Stimulated activated CD4-positive, alpha-beta T cell treated with anti-CD3 and anti-CD28 coated beads, TNF-alpha, amount 100 ng/mL, for 48 hours (primary cell): ENCODE data around the gene TXNL4A.
"Not testable (repeated sequence)": the region's sequence is repeated elsewhere in the genome, so short reads cannot be mapped to it uniquely, and the experiment has no call there.

ENCODE experiments used
- DNase-seq, 3 donors: peaks; one replicate each; pipeline ENCODE4 v3.0.0-alpha.2; 2020; ENCODE audit warnings: low read depth in 3 of 3

Gene TXNL4A

DNA sequence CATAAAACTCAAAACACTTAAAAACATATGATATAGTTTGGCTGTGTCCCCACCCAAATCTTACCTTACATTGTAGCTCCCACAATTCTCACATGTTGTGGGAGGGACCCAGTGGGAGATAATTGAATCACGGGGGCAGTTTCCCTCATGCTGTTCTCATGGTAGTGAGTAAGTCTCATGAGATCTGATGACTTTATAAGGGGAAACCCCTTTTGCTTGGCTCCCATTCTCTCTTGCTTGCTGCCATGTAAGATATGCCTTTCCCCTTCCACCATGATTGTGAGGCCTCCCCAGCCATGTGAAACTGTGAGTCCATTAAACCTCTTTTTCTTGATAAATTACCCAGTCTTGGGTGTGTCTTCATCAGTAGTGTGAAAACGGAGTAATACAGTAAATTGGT, 11.3 kb upstream of the TXNL4A start:
- DNase-seq, result not testable (repeated sequence)

DNA sequence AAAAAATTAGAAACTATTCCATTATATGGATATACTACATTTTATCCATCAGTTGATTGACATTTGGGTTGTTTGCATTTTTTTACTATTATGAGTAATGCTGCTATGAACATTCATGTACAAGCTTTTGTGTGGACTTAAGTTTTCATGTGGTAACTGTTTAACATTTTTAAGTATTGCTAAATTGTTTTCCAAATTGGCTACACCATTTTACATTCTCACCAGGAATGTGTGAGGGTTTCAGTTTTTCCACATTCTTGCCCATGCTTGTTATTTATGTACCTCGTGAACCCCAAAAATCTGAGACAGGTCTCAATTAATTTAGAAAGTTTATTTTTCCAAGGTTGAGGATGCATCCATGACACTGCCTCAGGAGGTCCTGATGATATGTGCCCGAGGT, 3.1 kb upstream of the TXNL4A start:
- no peak for DNase-seq

DNA sequence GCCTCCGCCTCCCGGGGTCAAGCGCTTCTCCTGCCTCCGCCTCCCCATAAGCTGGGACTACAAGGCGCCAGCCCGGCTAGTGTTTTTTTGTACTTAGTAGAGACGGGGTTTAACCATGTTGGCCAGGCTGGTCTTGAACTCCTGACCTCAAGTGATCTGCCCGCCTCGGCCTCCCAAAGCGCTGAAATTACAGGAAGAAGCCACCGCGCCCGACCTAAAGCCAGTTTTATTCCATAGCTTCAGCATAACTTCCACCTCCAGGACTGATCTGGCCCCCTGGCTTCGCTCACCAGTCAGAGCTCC, 783 bp upstream of the TXNL4A start:
- DNase-seq, result no peak

DNA sequence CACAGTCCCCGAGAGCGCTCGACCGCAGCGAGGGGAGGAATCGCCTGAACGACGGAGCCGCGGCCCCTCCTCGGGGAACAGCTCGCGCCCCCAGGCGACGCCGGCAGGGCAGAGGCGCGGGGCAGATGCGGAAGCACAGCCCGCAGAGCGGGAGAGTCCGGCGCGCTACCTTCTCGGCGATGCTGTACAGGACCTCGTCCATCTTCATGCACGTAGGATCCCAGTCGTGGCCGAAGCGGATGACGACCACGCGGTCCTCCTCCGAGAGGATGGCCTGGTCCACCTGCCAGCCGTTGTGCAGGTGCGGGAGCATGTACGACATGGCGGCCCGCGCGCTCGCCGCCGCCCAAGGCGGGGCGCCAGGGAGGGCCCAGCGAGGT, 302 bp downstream of the TXNL4A start:
- DNase-seq, result peak; percentile 24 to 49 (median 36)

DNA sequence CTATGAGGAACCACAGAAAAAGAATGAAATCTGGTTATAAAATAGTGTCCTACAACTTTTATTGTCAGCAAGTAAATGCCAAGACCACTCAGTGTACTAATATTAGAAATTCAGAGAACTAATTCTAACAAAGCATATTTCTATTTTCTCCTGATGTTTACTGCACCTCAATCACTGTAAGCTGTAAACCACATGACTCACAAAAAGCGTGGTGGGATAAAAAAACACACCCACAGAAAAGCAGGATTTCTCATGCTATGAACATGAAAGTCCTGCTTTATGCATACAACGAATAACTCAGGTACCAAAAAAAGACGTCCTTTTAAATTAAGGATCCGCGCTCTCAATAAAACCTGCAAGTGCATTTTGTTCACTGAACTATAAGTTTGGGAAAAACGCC, 797 bp downstream of the TXNL4A start:
- no peak for DNase-seq

DNA sequence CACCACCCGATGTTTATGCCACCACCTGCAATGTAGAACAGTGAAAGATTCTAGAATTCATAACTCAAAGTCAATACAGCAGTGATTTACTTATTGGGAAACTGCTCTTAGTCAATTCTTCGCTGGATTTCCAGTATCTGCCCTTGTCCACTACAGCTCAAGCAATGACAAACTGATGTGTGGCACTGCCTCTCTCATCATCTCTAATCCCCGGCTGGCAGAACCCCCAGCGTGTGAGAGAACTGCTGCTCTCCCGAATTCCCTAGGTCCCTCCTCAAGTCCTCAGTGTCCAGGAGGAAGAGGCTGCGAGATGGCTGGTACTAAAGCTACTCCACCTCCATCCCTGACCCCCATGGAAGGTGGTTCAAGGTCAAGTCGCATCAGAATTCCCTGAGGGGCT, 1.6 kb downstream of the TXNL4A start:
- DNase-seq, result no peak

DNA sequence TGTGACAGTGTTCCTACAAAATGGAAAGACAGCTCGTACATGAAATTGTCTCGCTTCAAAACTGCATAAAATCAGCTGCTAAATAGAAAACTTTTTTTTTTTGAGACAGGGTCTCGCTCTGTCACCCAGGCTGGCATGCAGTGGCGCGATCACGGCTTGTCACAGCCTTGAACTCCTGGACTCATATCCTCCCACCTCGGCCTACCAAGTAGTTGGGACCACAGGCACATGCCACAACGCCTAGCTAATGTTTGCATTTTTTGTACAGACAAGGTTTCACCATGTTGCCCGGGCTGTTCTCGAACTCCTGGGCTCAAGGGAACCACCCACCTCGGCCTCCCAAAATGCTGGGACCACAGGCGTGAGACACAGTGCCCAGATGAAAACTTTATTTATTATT, 3.2 kb downstream of the TXNL4A start:
- no peak for DNase-seq

DNA sequence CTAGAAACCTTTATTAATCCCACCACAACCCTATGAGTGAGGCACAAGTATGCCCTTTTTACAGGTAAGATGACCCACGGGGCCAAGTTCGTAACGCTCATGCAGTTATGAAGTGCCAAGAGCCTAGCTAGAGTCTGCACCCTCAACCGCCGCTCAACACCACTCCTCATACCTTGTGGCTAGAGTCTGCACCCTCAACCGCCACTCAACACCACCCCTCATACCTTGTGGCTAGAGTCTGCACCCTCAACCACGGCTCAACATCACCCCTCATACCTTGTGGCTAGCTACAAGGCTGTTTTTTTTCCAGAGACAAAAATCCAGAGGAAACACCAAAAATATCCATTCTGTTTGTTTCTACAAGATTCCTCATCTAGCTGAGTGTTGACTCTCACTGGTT, 4.6 kb downstream of the TXNL4A start:
- DNase-seq, result no peak

DNA sequence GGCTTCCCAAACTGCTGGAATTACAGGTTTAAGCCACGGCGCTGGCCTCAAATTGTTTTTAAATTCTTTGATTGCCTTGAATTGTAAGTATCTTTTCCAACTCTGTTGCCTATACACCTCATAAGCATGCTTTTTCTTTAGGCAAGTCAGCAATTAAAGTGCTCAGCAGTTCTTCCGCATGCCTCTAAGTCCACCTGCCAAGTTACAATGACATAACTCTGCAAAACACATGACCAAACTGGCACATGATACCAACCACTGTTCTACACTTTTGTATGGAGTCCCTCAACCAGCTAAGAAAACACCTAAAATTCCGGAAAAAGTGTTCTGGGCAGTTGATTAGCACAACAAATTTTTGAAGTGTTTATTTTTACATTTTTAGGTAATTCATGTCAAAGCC, 5.1 kb downstream of the TXNL4A start:
- no peak for DNase-seq

DNA sequence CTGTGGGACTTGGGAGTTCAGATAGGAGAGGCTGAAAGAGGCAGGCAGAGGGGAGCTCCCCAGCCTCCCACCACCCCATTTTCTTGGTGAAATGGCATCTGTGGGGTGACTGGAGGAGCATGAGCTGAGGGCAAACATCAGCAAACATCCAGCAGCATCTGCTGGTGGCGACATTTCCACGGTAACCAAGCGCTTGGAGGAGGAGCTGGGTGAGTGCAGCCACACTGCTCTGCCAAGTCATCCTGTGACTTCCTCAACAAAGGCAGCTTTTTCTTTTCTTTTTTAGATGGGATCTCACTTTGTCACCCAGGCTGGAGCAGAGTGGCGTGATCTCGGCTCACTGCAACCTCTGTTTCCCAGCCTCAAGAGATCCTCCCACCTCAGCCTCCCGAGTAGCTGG, 5.6 kb downstream of the TXNL4A start:
- DNase-seq, result no peak

DNA sequence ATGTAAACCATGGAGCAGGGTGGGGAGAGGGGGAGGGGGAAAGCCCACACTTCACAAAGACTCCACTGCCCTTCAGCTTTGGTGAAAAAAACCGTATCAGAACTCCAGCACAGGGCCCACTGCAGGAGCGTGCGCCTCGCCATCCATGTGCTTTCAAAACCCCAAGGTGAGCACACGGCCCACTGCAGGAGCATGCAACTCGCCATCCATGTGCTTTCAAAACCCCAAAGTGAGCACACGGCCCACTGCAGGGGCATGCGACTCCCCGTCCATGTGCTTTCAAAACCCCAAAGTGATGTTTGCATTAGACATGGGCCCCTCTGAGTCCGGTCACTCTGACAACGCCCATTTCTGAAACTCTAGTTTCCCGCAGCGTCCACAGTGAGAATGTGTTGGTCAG, 7.8 kb downstream of the TXNL4A start:
- no peak for DNase-seq

DNA sequence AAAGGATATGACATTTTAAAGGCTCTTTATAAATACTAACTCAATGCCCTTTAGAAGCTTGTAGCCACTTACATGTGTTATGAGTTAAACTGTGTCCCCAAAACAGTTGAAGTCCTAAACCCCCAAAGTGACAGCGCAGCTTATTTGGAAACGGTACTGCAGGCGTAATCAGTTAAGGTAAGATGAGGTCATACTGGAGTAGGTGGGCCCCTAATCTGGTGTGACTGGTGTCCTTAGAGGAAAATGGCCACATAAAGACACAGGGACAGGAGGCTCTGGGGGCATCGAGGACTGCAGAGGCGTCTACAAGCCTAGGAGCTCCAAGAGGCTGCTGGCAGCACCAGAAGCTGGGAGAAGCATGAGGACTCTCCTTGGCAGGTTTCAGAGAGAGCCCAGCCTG, 8.5 kb downstream of the TXNL4A start:
- no peak for DNase-seq

DNA sequence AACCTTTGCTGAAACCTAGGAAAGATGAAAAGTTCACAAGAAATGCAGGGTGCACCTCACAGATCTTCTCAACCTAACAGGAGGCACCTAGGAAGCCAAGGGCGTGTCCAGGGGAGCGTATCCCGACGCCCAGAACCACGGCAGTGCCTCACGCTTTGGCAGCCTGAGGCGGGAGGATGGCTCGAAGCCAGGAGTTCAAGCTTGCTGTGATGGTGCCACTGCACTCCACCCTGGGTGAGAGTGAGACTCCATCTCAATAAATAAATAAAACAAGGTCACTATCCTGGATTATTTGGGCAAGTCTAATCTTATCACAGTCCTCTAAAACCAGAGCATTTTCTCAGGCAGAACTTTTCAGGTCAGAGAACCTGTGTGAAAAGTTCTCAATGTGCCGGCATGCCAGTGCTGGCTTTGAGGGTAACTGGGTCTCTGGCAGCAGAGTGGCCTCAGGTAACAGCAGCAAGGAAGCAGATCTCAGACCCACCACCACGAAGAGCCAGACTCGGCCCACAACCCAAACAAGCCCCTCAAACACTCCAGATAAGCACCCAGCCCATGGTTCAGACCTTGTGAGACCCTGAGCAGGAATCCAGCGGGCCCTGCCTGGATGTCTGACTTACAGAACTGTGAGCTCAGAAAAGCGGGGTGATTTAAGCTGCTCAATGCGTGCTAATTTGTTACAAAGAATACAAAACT, 12.2 kb downstream of the TXNL4A start:
- DNase-seq, result no peak

DNA sequence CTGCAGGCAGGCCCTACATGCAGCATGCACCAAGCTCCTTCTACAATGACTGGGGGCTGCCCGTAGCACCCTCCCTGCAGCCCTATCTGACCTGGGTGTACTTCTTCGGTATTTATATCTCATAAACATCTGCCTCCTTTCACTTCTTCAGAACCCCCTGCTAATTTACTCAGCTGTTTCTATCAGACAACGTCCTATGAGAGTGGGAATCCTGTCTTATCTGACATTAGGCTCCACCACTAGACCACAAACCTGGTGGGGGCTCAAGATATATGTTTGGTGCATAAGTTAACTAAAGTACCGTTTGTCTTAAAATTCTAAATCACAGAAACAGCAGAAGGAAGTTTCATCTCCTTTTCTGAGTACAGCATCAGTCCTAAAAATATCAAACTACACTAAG, 13.3 kb downstream of the TXNL4A start:
- no peak for DNase-seq

DNA sequence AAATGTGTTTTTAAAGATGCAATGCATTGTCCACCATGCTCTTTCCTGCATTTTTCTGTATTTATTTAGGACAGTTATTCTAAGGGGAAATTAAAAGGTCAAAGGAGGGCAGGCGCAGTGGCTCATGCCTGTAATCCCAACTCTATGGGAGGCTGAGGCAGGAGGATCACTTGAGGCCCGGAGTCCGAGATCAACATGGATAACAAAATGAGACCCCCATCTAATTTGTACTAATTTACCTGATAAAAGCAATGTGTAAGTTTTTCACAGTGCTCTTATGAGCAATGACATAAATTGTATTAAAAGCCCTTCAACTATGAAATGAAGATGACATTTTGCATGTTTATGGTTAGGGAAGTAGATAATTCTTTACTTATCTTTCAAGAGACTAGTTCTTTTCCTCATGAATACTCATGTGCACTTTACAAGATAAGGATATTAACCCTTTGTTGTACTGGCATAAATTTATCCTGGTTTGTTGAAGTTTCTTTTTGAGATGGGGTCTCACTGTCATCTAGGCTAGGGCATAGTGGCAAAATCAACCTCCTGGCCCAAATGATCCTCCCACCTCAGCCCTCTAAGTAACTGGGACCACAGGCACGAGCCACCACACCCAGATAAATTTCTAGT, 14.2 kb downstream of the TXNL4A start:
- no peak for DNase-seq

DNA sequence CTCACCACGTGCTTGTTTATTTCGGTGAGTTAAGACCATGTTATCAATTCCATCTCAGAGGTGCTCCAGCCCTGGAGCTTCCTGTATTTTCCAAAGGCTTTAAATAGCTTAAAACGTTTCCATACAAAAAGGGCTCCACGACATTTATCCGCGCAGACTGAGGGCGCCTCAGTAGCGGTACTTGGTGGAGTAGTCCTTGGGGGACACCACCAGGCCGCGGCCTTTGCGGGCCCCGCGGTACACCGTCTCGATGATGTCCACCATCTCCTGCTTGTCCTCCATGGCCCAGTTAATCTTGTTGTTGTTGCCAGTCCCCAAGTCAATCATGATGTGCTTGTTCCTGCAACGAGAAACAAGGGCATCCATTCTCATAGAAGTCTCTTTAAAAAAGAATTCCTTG, 14.8 kb downstream of the TXNL4A start:
- no peak for DNase-seq

DNA sequence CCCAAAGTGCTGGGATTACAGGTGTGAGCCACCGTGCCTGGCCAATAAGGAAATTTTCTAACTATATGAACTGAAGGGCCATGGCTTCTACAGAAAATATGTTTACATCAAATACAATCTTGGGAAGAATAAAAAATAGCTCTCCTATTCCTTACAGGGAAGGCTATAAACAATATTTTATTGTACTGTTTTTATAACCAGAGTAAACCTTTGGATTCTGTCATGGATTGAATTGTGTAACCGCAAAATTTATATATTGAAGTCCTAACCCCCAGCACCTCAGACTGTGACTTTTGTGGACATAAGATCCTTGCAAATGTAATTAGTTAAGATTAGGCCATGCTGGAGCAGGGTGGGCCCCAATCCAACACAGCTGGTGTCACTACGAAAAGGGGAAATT, 15.6 kb downstream of the TXNL4A start:
- no peak for DNase-seq

DNA sequence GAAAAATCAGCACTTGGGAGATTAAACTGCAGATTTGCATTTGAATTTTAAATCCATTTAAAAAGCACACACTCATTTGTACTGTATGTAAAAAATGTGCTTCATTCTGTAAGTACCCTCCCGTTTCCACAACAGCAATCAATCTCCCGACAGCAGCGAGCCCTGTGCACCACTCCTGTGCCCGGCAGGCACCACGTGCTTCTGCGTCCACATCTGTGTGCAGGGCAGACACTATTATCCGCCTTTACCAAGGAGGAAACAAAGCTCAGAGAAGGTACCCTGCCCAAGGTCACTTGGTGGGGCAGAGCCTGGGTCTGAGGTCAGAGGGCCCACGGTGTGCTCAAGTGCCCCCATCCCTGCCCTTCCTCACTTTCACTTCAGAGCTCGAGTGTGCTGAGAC, 16.4 kb downstream of the TXNL4A start:
- no peak for DNase-seq

DNA sequence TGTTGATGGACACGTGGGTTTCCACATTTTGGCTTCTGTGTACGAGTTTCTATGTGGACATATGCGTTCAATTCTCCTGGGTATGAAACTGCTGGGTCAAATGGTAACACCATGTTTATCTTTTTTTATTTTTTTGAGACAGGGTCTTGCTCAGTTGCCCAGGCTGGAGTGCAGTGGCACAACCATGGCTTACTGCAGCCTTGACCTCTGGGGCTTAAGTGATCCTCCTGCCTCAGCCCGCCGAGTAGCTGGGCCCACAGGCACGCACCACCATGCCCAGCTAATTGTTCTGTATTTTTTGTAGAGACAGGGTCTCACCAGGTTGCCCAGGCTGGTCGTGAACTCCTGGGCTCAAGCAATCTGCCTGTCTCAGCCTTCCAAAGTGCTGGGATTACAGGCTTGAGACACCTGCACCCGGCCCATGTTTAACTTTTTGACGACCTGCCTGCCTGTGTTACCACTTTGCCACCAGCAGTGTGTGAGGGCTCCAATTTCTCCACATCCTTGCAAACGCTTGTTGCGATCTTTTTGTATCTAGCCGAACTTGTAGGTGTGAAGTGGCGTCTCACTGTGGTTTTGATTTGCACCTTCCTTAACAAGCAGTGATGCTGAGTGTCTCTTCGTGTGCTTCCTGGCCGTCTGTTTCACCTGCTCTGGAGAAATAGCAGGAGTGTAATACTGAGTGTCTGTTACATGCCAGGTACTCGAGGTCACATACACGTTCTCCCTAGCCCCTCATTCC, 17.0 kb downstream of the TXNL4A start:
- no peak for DNase-seq

DNA sequence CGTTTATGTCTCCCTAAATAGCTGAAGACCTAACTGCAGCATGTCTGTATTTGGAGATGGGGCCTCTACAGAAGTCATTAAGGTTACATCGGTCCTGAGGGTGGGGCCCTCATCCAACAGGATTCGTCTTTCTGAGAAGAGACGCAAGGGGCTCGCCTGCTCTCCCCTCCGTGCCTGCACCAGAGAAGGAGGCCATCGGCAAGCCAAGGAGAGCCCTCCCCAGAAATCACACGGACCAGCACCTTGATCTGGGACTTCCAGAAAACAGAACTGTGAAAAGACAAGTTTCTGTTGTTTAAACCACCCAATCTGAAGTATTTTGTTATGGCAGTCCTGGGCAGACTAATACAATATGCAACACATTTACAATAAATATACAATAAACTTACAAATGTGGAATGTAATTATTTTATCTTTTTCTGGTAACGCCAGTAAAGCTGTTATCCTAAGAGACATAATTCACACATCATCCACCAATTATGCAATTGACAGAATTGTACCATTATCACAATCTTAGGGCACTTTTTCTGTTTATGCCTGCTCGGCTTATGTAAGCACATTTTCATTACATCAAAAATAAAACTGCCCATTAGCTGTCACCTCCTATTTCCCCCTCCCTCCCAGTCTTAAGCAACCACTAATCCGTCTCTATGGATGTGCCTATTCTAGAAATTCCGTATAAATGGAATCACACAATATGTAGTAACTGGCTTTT, 17.8 kb downstream of the TXNL4A start:
- DNase-seq, result no peak

DNA sequence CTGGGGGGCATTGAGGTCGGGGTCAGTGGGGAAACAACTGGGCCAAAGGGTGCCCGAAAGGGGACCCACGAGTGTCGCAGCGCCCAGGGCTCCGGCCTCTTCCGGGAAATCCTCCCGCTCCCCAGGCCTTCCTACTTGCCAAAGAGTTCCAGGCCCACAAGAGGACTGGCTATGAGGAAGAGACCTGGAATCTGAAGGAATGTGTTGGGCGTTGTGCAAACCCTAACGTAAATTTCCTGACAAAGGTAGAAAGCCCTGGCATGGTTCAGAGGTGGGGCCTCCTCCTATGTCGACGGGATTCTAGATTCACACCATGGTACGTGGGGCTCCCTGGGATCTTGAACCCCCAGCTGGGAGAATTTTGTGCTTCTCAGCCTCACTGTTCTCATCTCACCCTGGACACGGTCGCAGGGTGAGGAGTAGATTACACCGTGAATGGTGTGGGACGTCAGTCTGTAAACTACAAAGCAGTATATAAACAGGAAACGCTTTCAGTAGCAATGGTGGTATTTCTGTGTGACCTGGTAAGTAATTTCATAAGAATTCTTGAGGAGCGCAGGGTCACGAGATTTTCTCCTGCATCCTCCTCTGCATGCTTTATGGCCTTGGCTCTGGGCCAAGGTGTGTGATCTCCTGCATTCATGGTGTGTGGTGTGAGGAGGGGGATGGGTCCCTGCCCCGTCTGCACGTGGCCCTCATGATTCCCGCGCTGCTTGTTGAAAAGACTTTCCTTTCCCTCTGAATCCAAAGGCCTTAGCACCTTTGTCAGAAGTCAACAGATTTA, 23.1 kb downstream of the TXNL4A start:
- DNase-seq, result no peak
